Mucosa of descending colon (tissue), 3 donors: Measurements from ENCODE around the gene UXS1. TPM values are rescaled to one million over a fixed set of nuclear protein-coding genes. Genes with fewer than 3 reads are reported as not detected.
"Not testable (repeated sequence)": the region's sequence is repeated elsewhere in the genome, so short reads cannot be mapped to it uniquely, and the experiment has no call there.

Source experiments
- ATAC-seq: fragments of 200-7000 bp; cut with Tn5 transposase; one replicate; pipeline ENCODE4 v1.9.1; 2020; ENCODE audit warnings: mild to moderate bottlenecking, moderate library complexity
- DNase-seq, 3 donors: peaks; one replicate each; pipeline ENCODE4 v3.0.0-alpha.2; 2020
- H3K36me3 ChIP-seq: fragments of 200-600 bp; one replicate; pipeline ENCODE4 v1.8.0; 2021; ENCODE audit warnings: low read depth, mild to moderate bottlenecking
- H3K4me1 ChIP-seq: fragments of 200-600 bp; one replicate; pipeline ENCODE4 v1.8.0; 2021; ENCODE audit warnings: low read depth, mild to moderate bottlenecking
- H3K4me3 ChIP-seq: fragments of 200-600 bp; one replicate; pipeline ENCODE4 v1.8.0; 2021; ENCODE audit warnings: mild to moderate bottlenecking
- H3K9me3 ChIP-seq: fragments of 200-600 bp; one replicate; pipeline ENCODE4 v1.8.0; 2021; ENCODE audit warnings: mild to moderate bottlenecking
- CTCF ChIP-seq: fragments of 200-600 bp; IDR thresholded peaks from one replicate; pipeline ENCODE4 v1.8.0; 2022; ENCODE audit warnings: antibody characterized with exemption, mild to moderate bottlenecking
- intact Hi-C, 2 donors: fragments of 100-400 bp; cut with DNase I in 1 of 2; cut with micrococcal nuclease in 1 of 2; formaldehyde crosslinking; loops; one replicate each; pipeline versions ENCODE4 v1.11.0 to v1.11.1; 2022; cut with DNase I, micrococcal nuclease
- long read RNA-seq, 2 donors: library from polyadenylated mRNA; unstranded; transcript quantifications; one replicate each; pipeline ENCODE4 v2.0.0, GENCODE V29; 2019 to 2021
- total RNA-seq, 3 donors: library from RNA; stranded (reverse); fragmentation: NEBNext Ultra II Directional in 2 of 3; extraction: Animal tissue kit (Norgen Biotek cat#: 25700) in 2 of 3; gene quantifications; one replicate each; pipeline versions ENCODE4 v1.2.1 to v1.2.4, GENCODE V29; 2021 to 2023
- donor health status: DM: no; HTN: no; CAD: no; lungs with moderate emphysema.
- donor health status: DM: no; HTN: no; CAD: no.
- donor health status: DM: no; HTN: yes; CAD: no.

UXS1 gene
- 10 to 100 TPM; 26.3 to 39.0 (median 30.7) TPM for total RNA-seq
- long read RNA-seq, donor 1, transcript UXS1-201 (15 exons, 2,099 nt), result minor isoform, 5 of 34 reads
- long read RNA-seq, donor 1, transcript UXS1-203 (15 exons, 1,839 nt), result major isoform, 20 of 34 reads
- long read RNA-seq, donor 1, partial matches to known transcripts, result 4 of 34 reads
- long read RNA-seq, donor 1, other reads (novel, unspliced or antisense), result 4 of 34 reads
- long read RNA-seq, donor 2, transcript UXS1-201 (15 exons, 2,099 nt), result minor isoform, 6 of 27 reads
- long read RNA-seq, donor 2, transcript UXS1-203 (15 exons, 1,839 nt), result major isoform, 11 of 27 reads
- long read RNA-seq, donor 2, partial matches to known transcripts, result 4 of 27 reads
- long read RNA-seq, donor 2, other reads (novel, unspliced or antisense), result 6 of 27 reads

GRCh38 chr2:106193977-106194778 is at the start of gene UXS1:
UXS1 (minus strand) TSS chr2:106194301; CDS start chr2:106194241, 60 bp downstream.
- TF ChIP-seq CTCF, result no peak
- H3K9me3 ChIP-seq, result no peaks in the 10 kb centered on the region
- intact Hi-C loops, result no loop called here
- H3K36me3 ChIP-seq, result no peaks in the 10 kb centered on the region
- peak within 1 kb of the TSS; percentile 72 for H3K4me3 ChIP-seq
- ATAC-seq (peak; percentile 94), DNase-seq (peak; percentile 99)
- peaks cover 6% of the 10 kb centered on the region for H3K4me1 ChIP-seq

- intact Hi-C loops, ATAC-seq, DNase-seq, H3K4me1 ChIP-seq, H3K4me3 ChIP-seq, H3K36me3 ChIP-seq: not testable (repeated sequence)
- peaks cover 21% of the 10 kb centered on the region for H3K9me3 ChIP-seq
Measured at GRCh38 chr2:106239491-106239890, 45.4 kb upstream of the UXS1 start.

GRCh38 chr2:106235392-106235791 is 41.3 kb upstream of the UXS1 start:
- H3K9me3 ChIP-seq, result peaks cover 19% of the 10 kb centered on the region
- H3K36me3 ChIP-seq, intact Hi-C loops, DNase-seq, ATAC-seq, H3K4me1 ChIP-seq, H3K4me3 ChIP-seq: not testable (repeated sequence)

GRCh38 chr2:106233350-106233706 is 39.2 kb upstream of the UXS1 start:
- no peak for ATAC-seq
- DNase-seq, result no peak
- H3K9me3 ChIP-seq, result peaks cover 17% of the 10 kb centered on the region
- TF ChIP-seq CTCF, result no peak
- no peaks in the 10 kb centered on the region for H3K4me1 ChIP-seq
- H3K4me3 ChIP-seq, result no peak overlapping the region
- H3K36me3 ChIP-seq, result no peaks in the 10 kb centered on the region
- intact Hi-C loops, result no loop called here

GRCh38 chr2:106232638-106233349 is 38.7 kb upstream of the UXS1 start:
- no peak for TF ChIP-seq CTCF
- H3K9me3 ChIP-seq, result peaks cover 17% of the 10 kb centered on the region
- ATAC-seq (no peak), DNase-seq (no peak)
- H3K36me3 ChIP-seq, result no peaks in the 10 kb centered on the region
- no peak overlapping the region for H3K4me3 ChIP-seq
- intact Hi-C loops, result no loop called here
- H3K4me1 ChIP-seq, result no peaks in the 10 kb centered on the region

- Histone ChIP-seq H3K36me3 (no peaks in the 10 kb centered on the region), H3K4me1 (no peaks in the 10 kb centered on the region), H3K9me3 (no peaks in the 10 kb centered on the region), H3K4me3 (no peak overlapping the region)
- intact Hi-C loops, result no loop called here
- no peak for TF ChIP-seq CTCF
- ATAC-seq, result no peak
- DNase-seq, result no peak
Measured at GRCh38 chr2:106223347-106223746, 29.2 kb upstream of the UXS1 start.

GRCh38 chr2:106222057-106222456 is 28.0 kb upstream of the UXS1 start:
- H3K4me3 ChIP-seq, H3K36me3 ChIP-seq, H3K4me1 ChIP-seq, DNase-seq, intact Hi-C loops, H3K9me3 ChIP-seq, ATAC-seq: not testable (repeated sequence)
